GM12892 (cell line): Measurements from ENCODE around the gene USB1.

Source experiments
- DNase-seq: peaks from one replicate; pipeline ENCODE4 v3.0.0; 2011; ENCODE audit not compliant: insufficient read length
- FAIRE-seq: peaks from 2 replicates; lab custom pipeline; 2011; peaks lifted over from hg19 to GRCh38; lab: Jason Lieb, UNC
- POLR2A ChIP-seq: IDR thresholded peaks from 2 replicates; pipeline ENCODE4 v1.6.1; 2011; ENCODE audit warnings: low read depth, low read length, control low read depth
- POLR2AphosphoS5 ChIP-seq: IDR thresholded peaks from 2 replicates; pipeline ENCODE4 v1.6.1; 2011; ENCODE audit warnings: low read depth, low read length, control low read depth
- TAF1 ChIP-seq: IDR thresholded peaks from 2 replicates; pipeline ENCODE4 v1.6.1; 2011; ENCODE audit warnings: low read depth, mild to moderate bottlenecking, control low read depth, low read length, borderline replicate concordance

Gene USB1

GRCh38 chr16:58025351-58026138 lies 24.3 kb downstream of the USB1 start, which contains the start of gene MMP15:
MMP15 (plus strand) TSS chr16:58025754; CDS start chr16:58026351, 597 bp downstream.
- FAIRE-seq (no peak), DNase-seq (peak; percentile 78)
- TF ChIP-seq TAF1, result no peak
- TF ChIP-seq POLR2AphosphoS5, result no peak
- no peak for TF ChIP-seq POLR2A

- DNase-seq, result no peak
- FAIRE-seq, result no peak
Observed at GRCh38 chr16:58026139-58026704, 25.0 kb downstream of the USB1 start.

GRCh38 chr16:58026705-58027160 lies 25.5 kb downstream of the USB1 start:
- no peak for FAIRE-seq
- DNase-seq, result no peak
- no peak for TF ChIP-seq POLR2AphosphoS5
- no peak for TF ChIP-seq POLR2A
- no peak for TF ChIP-seq TAF1

More at GRCh38 chr16:58026139-58026704, 25.0 kb downstream of the USB1 start:
- TF ChIP-seq TAF1, result no peak
- no peak for TF ChIP-seq POLR2A
- no peak for TF ChIP-seq POLR2AphosphoS5

- TF ChIP-seq POLR2A, result no peak
- TF ChIP-seq POLR2AphosphoS5, result no peak
- TF ChIP-seq TAF1, result no peak
- DNase-seq, result no peak
- no peak for FAIRE-seq
Observed at GRCh38 chr16:58027161-58027915, 26.1 kb downstream of the USB1 start.

- FAIRE-seq, result no peak
- no peak for TF ChIP-seq POLR2AphosphoS5
- TF ChIP-seq TAF1, result no peak
- no peak for TF ChIP-seq POLR2A
- no peak for DNase-seq
Observed at GRCh38 chr16:58027916-58028455, 26.8 kb downstream of the USB1 start.

- TF ChIP-seq POLR2A, result no peak
- FAIRE-seq, result no peak
- no peak for DNase-seq
Observed at GRCh38 chr16:58028541-58029070, 27.4 kb downstream of the USB1 start.

- FAIRE-seq, result no peak
- no peak for TF ChIP-seq TAF1
- TF ChIP-seq POLR2A, result no peak
- TF ChIP-seq POLR2AphosphoS5, result no peak
- no peak for DNase-seq
Observed at GRCh38 chr16:58029410-58029809, 28.2 kb downstream of the USB1 start.

GRCh38 chr16:58030136-58030840 lies 29.1 kb downstream of the USB1 start:
- FAIRE-seq (no peak), DNase-seq (no peak)
- TF ChIP-seq TAF1, result no peak
- no peak for TF ChIP-seq POLR2AphosphoS5
- no peak for TF ChIP-seq POLR2A

GRCh38 chr16:58031016-58031800 lies 30.0 kb downstream of the USB1 start:
- FAIRE-seq, result no peak
- DNase-seq, result no peak
- TF ChIP-seq POLR2AphosphoS5 (no peak), POLR2A (no peak)

- no peak for DNase-seq
- no peak for FAIRE-seq
- TF ChIP-seq POLR2AphosphoS5 (no peak), TAF1 (no peak), POLR2A (no peak)
Observed at GRCh38 chr16:58032710-58033293, 31.6 kb downstream of the USB1 start.
